Stimulated activated CD4-positive, alpha-beta T cell treated with anti-CD3 and anti-CD28 coated beads, Interleukin-15, amount 100 ng/mL, for 24 hours (primary cell): ENCODE measurements around the gene ABHD2.
"Not testable (repeated sequence)": the region's sequence is repeated elsewhere in the genome, so short reads cannot be mapped to it uniquely, and the experiment has no call there.

Source experiments
- DNase-seq: peaks from one replicate; pipeline ENCODE4 v3.0.0-alpha.2; 2020

Gene ABHD2

GRCh38 chr15:89122505-89123180 lies 34.4 kb downstream of the ABHD2 start:
- DNase-seq: no peak

GRCh38 chr15:89123181-89123525 lies 34.9 kb downstream of the ABHD2 start:
- no peak for DNase-seq

GRCh38 chr15:89125088-89125826 lies 37.0 kb downstream of the ABHD2 start:
- no peak for DNase-seq

- no peak for DNase-seq
Observed at GRCh38 chr15:89126009-89126408, 37.8 kb downstream of the ABHD2 start.

GRCh38 chr15:89127054-89127702 lies 38.9 kb downstream of the ABHD2 start:
- DNase-seq: peak; percentile 43

GRCh38 chr15:89128320-89129122 lies 40.3 kb downstream of the ABHD2 start:
- no peak for DNase-seq

GRCh38 chr15:89129123-89129815 lies 41.0 kb downstream of the ABHD2 start:
- peak; percentile 64 for DNase-seq

- no peak for DNase-seq
Observed at GRCh38 chr15:89129816-89130134, 41.5 kb downstream of the ABHD2 start.

GRCh38 chr15:89130201-89130600 lies 41.9 kb downstream of the ABHD2 start:
- DNase-seq: no peak

GRCh38 chr15:89131731-89132130 lies 43.5 kb downstream of the ABHD2 start:
- no peak for DNase-seq

GRCh38 chr15:89132611-89133507 lies 44.6 kb downstream of the ABHD2 start:
- DNase-seq: no peak

GRCh38 chr15:89135387-89136077 lies 47.3 kb downstream of the ABHD2 start:
- DNase-seq: not testable (repeated sequence)

- no peak for DNase-seq
Observed at GRCh38 chr15:89136078-89136806, 48.0 kb downstream of the ABHD2 start.

GRCh38 chr15:89136818-89137772 lies 48.8 kb downstream of the ABHD2 start:
- no peak for DNase-seq

- no peak for DNase-seq
Observed at GRCh38 chr15:89137926-89138325, 49.7 kb downstream of the ABHD2 start.

GRCh38 chr15:89138999-89139612 lies 50.9 kb downstream of the ABHD2 start:
- no peak for DNase-seq

- DNase-seq: no peak
Observed at GRCh38 chr15:89139613-89140499, 51.6 kb downstream of the ABHD2 start.

- no peak for DNase-seq
Observed at GRCh38 chr15:89140595-89140994, 52.3 kb downstream of the ABHD2 start.
